GM18870 (cell line): ENCODE data around the gene SSTR5.
"Not testable (repeated sequence)": the region's sequence is repeated elsewhere in the genome, so short reads cannot be mapped to it uniquely, and the experiment has no call there.

ENCODE experiments used
- ATAC-seq: cut with Tn5 transposase; IDR thresholded peaks from one replicate; pipeline ENCODE4 v1.9.1; 2021; ENCODE audit warnings: moderate library complexity; ENCODE audit not compliant: unreplicated experiment

Gene SSTR5

DNA sequence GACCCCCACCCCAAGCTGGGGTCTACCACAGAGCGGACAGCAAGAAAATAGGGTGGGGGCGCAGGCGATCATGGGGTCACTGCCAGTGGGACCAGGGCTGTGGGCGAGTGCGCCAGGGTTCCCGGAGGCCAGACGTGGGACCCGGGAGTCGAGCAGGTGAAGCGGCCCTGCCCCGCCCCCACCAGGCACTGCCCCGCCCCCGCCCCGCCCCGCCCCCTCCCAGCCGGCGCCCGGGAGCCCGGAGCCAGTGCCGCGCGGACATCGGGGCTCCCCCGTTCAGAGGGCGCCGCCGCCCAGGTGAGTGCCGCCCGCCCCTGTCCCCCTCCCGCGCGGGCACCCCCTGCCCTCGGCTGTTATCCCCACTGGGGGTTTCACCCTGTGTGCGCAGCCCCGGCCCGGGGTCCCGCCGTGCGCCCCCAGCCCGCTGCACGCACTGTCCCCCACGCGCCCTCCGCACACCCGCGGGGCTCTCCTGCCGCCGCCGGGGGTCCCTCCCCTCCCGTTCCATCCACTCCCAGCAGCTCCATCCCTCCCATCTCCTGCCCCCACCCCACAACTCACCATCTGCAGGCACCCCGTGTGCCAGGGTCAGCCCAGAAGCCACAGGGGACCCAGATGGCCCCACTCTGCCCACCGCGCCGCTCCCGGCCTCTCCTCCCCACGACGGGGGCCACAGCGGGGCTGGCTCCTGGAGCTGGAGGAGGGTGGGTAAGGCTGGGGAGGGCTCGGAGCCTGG is at the start of gene SSTR5:
SSTR5 (plus strand) TSS at position 222 of the 736 bp plus-strand sequence. CDS start 6,122 bp downstream, outside the sequence.
- no peak for ATAC-seq

DNA sequence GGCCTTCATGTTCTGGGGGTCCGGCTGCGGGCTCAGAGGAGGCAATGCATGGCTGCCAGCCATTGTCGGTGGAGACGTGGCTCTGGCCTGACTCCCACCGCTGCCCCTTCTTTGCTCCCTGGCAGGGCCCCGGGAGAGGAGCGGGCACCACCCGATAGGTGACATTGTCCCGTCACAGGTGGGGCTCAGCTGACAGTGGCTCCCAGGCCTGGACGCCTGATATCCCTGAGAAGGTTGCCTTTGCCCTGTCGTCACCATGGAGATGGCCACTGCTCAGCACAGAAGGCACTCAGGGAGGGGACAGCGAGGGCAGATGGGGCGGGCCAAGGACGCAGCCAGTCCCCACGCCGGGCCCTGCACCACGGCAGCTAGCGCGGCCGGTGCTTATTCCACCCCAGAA is 48.4 kb upstream of the SSTR5 start:
- ATAC-seq: no peak

DNA sequence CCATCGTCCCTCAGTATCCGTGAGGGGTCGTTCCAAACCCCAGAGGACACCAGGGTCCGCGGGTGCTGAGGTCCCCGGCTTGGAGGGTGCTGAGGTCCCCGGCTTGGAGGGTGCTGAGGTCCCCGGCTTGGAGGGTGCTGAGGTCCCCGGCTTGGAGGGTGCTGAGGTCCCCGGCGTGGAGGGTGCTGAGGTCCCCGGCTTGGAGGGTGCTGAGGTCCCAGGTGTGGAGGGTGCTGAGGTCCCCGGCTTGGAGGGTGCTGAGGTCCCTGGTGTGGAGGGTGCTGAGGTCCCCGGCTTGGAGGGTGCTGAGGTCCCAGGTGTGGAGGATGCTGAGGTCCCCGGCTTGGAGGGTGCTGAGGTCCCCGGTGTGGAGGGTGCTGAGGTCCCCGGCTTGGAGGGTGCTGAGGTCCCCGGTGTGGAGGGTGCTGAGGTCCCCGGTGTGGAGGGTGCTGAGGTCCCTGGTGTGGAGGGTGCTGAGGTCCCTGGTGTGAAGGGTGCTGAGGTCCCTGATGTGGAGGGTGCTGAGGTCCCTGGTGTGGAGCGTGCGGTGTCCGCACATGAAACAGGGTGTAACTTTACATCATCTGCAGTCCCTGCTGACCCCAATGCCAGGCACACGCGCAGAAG is 47.3 kb upstream of the SSTR5 start:
- not testable (repeated sequence) for ATAC-seq

DNA sequence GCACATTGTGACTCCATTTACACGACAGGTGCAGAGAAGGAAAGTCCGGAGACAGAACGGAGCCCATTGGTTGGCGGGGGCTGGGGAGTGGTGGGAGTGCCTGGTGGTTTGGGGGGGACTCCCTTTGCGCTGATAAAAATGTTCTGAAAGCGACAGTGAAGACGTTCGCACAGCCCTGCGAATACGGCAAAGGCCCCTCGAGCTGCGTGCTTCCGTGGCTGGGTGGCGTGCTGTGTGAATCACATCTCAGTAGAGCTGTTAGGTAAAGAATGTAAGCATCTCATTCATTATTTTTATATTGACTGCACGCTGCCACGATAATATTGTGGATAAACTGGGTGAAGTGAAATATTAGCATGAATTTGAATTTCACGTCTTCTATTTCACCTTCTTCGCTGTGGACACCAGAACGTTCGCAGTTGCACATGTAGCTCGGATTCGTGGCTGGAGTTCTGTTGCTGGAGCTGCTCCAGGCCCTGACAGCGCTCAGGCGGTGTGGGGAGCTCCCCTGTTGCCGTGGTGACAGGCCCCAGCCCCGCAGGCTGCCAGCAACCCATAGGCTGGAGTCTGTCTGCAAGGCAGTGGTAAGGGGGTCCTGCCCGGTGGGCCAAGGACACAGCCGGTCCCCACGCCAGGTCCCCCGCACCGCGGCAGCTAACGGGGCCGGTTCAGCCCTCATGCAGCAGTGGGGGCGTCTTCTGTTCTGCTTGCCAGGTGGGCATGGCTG is 46.3 kb upstream of the SSTR5 start:
- no peak for ATAC-seq

DNA sequence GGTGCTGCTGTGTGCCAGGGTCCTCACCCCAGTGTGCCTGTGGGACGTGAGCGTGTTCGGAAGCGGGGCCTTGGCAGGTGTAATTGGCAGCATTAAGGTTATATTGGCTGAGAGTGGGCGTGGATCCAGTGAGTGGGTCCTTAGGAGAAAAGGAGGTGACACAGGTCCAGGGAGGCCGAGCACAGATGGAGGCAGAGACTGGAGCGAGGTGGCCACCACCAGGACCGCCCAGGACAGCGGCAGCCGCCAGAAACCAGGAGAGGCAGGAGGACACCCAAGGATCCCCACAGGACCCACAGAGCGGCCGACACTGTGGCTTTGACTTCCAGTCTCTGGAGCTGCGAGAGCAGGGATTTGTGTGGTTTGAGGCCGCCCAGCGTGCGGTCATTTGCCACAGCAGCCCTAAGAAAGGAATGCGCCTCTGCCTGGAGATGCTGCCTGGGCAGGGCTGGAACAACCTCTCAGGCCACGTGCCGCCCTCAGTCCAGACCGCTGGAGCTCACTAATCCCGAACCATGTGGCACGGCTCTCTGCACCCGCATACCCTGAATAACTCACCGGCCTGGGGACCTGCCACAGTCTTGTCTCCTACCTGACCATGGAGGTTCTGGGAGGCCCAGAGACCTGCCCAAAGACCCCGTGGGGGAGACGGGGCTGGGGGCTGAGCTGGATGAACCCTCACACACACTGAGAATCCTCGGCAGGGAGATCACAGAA is 45.6 kb upstream of the SSTR5 start:
- ATAC-seq: no peak

DNA sequence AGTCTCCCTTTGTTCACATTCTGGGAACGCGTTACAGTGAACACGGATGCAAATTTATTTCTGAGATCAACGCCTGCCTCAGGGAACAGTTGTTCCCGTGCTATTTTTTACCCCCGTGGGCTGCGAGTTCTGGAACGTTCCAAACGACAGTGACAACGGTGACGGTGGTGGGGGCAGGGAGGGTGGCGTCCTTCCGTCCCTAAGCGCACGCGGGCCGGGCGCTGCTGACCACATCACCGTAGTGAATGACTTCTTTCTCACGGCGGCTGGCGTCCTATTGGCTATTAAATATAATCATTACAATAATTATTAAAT is 45.1 kb upstream of the SSTR5 start:
- ATAC-seq: no peak

DNA sequence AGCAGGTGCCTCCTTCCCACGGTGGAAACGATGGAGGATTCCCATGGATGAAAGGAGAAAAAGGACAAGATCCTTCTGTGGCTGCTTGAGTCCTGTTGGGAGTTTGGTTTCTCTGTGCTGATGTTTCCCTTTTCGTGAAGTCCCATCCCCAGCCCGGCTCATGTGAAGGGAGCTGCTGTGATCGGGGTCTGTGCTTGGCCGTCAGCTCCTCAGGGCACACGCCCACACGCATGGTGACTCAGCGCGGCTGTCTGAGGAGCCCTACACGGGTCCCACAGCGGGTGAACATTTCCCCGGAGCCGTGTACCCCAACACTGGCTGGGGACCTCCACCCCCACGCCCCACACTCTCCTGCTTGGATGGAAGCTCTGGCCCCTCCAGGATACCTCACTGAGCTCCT is 44.5 kb upstream of the SSTR5 start:
- no peak for ATAC-seq

DNA sequence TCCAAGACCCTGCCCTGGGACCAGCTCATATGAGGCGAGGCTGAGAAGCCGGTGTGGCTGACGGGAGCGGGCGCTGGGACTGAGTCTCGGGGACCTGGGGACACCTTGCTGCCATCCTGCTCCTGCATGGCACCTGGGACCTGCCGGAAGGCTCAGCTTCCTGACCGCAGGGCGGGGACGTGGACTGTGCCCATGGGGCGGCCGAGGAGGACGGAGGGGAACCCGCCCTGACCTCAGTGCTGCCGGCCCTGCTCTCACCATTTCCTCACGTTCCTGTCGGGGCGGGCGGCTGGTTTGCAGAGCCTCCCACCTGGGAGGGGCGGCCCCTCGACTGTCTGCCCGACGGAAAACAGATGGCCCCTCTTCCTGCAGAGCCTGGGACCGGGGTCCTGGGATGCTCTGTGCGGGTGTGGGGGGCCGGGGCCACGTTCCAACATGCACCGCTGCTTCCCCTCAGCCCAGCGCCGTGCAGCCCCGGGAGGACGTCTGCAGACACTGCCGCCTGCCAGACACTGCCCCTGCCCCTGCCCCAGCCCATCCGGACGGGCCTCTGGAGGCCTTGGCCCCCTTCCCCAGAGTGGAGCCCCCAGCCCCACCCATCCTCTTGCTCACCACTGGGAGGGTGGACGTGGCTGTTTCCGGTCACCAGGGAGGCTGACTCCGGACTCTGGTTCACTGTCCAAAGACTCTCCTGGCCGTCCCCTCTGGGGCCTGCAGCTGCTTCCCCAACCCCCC is 43.9 kb upstream of the SSTR5 start:
- ATAC-seq: no peak

DNA sequence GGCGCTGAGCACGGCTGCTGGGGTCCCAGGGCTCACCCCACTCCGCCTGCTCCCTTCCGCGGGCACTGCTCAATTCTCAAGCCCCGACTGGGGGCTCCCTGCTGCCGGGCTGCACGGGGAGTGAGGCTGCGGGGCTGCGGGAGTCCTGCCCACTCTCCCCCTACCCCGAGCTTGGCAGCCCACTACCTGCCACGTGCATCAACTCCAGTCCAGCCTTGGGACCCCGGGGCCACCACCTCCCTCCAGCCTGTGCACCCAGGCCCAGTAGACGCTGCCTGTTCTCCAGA is 43.3 kb upstream of the SSTR5 start:
- ATAC-seq: no peak

DNA sequence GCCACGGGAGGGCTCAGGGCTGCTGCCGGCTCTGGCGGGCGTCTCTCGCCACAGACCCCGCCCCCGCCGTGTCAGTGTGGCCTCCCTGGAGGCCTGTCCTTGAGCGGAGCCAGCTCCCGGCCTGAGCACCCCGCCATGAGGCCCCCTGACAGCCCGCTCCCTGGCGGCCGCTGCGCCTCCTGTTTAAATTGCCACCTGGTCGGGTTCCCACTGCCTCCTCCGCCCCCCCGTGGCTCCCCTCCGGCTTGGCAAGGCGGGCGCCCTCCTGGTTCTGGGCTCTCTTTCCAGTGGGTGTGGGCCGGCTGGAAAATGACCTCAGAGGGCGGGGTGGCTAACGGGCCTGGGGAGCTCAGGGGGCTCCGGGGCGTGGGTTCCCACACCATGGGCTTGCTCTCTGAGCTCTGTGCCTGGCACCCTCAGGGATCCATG is 42.1 kb upstream of the SSTR5 start:
- ATAC-seq: no peak

DNA sequence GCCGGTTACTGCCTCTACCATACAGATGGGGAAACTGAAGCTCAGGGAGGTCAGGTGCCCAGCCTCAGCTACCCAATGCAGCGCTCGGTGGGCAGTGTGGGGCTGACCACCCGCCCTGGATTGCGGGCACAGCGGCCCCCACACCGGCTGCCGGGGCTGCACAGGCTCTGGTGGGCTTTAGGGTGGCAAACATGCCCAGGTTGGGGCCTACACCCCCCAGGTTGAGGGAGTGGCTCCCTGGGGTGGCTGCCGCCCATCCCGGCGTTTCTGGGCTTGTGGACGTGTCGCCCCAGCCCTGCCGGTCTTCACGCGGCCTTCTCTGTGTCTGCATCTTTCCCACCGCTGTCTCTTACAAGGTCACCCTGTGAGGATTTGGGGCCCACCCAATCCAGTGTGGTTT is 40.9 kb upstream of the SSTR5 start:
- no peak for ATAC-seq

DNA sequence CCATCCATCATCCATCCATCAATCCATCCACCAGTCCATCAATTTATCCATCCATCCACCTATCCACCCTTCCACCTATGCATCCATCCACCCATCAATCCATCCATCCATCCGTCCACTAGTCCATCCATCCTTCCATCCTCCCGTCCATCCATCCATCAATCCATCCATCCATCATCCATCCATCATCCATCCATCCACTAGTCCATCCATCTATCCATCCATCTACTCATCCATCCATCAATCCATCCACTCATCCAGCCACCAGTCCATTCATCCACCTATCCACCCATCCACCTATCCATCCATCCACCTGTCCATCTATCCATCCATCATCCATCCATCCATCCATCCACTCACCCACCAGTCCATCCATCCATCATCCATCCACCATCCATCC is 39.9 kb upstream of the SSTR5 start:
- no peak for ATAC-seq

DNA sequence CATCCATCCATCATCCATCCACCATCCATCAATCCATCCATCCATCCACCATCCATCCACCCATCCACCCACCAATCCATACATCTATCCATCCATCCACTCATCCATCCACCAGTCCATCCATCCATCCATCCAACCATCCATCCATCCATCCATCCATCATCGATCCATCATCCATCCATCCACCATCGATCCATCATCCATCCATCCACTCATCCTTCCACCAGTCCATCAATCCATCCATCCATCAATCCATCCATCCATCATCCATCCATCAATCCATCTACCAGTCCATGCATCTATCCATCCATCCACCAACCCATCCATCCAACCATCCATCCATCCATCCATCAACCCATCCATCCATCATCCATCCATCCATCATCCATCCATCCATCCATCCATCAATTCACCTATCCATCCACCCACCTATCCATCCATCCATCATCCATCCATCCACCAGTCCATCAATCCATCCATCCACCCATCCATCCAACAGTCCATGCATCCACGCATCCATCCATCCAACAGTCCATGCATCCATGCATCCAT is 39.3 kb upstream of the SSTR5 start:
- ATAC-seq: no peak

DNA sequence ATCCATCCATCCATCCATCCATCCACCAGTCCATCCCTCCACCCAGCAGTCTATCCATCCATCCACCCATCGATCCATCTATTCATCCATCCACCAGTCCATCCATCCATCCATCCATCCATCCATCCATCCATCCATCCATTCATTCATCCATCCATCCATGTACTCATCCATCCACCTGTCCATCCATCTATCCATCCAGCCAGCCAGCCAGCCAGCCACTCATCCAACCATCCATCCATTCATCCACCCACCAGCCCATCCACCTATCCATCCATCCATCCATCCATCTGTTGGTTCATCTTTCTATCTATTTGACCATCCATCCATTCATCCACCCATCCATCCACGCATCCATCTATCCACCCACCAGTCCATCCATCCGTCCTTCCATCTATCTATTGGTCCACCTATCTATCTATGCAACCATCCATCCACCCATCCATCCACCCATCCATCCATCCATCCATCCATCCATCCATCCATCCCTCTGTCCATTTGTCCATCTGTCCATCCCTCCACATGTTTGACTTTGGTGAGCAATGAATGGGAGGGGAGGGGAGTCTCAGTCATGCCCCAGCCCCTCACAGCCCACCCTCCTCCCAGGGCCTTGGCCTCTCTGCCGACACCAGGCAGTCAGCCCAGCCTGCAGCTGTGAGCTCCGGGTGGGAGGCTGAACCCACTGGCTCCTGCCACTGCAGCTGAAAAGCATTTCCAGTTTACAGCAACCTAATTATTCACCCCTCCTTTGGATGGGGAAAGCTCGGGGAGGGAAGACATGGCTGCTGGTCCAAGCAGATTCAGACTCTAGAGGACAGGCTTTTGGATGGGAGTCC is 38.1 kb upstream of the SSTR5 start:
- ATAC-seq: no peak

DNA sequence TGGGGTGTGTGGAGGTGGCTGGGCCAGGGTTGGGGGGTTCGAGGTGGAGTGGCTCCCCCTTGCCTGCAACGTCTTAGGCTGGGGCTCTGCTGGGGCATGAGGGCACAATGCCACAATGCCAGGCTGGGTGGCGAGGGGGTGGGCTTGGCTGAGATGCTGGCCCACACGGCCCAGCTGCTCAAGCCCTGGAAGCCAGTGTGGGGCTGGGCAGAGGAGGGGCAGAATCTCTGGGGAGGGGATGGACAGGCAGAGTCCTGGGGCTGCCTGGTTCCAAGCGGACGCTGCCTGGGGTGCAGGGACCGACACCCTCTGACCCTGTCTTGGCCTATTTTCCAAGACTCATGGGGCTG is 37.5 kb upstream of the SSTR5 start:
- ATAC-seq: no peak

DNA sequence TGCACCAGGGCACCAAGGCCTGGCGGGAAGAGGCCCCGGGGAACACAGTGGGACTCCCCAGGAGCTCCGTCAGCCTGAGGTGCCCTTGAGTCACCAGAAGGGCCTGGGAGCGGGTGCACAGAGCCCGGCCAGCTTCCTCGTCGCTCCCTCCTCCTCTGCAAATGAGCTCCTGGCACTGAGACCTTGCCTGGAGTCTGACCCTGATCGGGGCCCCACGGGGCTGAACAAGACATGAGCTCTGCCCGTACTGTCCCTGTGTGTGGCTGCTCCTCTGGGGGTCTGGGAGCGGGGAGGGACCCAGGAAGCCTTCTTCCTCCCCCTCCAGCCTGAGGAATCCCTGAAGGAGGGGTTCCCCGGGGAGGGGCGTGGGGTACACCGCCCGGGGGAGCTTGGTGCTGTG is 36.4 kb upstream of the SSTR5 start:
- no peak for ATAC-seq

DNA sequence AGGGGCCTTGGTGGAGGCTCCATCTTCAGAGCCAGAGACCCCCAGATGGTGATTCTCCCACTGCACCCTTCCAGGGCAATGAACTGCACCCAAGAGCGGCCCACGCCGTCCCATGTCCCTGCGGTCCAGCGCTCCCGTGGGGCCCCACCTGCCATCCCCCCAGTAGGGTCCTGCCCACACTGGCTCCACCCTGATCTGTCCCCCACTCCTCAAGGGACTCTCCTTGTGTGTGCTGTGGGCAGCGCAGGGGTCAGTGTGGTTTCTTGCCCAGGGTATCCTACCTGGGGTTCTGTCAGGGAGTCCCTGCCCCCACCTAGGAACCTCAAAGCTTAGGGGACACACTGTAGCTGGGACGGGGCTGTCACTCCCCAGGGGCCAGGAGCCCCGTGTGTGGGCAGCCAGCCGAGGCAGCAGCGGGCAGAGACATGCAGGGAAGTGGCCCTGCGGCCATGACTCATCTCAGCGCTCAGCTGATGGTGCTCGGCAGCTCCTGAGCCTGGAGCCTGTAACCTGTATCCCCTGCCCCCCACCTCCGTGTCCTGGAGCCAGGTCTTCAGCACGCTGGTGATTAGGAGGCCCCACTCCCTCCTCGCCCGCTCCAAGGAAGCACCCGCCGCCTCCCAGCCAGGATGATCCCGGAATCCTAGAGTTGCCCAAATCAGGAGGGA is 35.7 kb upstream of the SSTR5 start:
- ATAC-seq: no peak

DNA sequence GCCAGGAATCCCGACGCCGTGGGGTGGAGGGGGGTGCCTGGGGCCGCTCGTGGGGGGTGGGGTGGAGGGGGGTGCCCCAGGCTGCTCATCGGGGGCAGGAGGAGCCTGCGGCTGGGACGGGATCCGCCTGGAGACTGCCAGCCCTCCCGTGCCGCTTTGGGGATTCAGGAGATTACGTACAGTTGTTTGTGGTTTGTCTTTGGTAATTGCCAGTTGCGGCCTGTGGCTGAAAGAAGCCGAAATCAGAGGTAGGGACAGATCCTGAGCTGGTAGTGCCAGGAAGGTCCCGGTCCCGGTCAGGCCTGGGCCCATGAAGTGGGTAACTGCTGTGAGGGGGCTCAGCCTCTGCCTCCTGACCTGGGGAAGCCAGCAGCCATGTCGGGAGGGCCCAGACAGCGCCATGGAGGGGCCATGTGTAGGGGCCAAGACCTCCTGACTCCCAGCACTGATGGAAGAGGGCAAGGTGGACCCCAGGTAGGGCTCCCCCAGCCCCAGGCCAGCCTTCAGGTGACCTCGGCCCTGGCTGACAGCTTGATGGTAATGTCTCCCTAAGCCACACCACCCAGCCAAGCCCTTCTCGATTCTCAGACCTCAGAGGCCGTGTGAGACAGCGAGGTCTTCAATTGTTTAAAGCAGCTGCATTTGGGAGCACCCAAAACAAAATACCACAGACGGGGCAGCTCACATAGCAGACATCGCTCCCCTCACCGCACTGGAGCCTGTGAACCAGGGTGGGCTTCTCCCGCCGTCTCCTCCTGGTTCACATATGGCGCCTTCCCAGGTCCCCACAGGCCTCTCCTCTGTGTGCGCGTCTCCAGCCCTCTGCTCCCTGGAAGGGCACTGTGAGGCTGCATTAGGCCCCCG is 34.9 kb upstream of the SSTR5 start:
- ATAC-seq: no peak

DNA sequence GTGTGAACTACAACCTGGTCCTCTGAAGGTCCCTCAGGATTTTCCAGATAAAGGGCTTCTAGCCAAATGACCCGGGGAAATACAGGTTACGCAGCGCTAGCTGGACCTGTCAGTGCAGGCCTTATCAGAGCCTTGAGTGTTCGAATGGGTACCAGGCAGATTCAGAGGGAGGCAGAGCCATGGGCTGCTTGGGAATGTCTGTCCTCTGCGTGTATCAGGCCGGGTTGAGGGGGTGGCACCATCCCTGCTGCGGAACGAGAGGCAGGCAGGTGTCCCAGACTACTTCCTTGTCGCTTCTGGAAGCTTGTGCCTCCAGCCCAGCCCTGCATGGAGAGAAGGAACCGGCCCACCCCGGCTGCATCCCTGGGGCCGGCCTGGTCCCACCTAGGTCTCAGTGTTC is 33.6 kb upstream of the SSTR5 start:
- no peak for ATAC-seq
